SK-MEL-5 (cell line): ENCODE results near the gene S100A6. TPM values are rescaled to one million over a fixed set of nuclear protein-coding genes. Genes with fewer than 3 reads are reported as not detected.
"Not testable (repeated sequence)": the region's sequence is repeated elsewhere in the genome, so short reads cannot be mapped to it uniquely, and the experiment has no call there.

Source experiments
- DNase-seq: peaks from one replicate; pipeline ENCODE4 v3.0.0-alpha.2; 2016; ENCODE audit warnings: low read depth, low spot score
- in situ Hi-C: cut with HindIII; loops from 2 replicates; pipeline ENCODE4 v1.10.0; 2016; ENCODE audit warnings: low sequenced_read_pairs, high pct_unique_total_duplicates, low pct_unique_long_range_greater_than_20kb
- total RNA-seq: library from RNA; depleted of rRNA; stranded (reverse); fragments of >200 nt; shearing (Covaris generic); gene quantifications from 2 replicates; pipeline ENCODE4 v1.2.3, GENCODE V29; 2014

The S100A6 gene
- total RNA-seq, 1 experiment from 2014 or later: 185 TPM

GRCh38 chr1:153566414-153567371 lies 30.9 kb upstream of the S100A6 start:
- DNase-seq: peak; percentile 97
- in situ Hi-C loops: no loop called here

GRCh38 chr1:153565529-153566374 lies 30.0 kb upstream of the S100A6 start, which contains the start of gene S100A2:
S100A2 (minus strand) TSS chr1:153565844; CDS start chr1:153563877, 1,967 bp downstream.
- peak; percentile 54 for DNase-seq
- in situ Hi-C loops: no loop called here

GRCh38 chr1:153563991-153564390 lies 28.2 kb upstream of the S100A6 start:
- no peak for DNase-seq
- in situ Hi-C loops: no loop called here

GRCh38 chr1:153563483-153563901 lies 27.7 kb upstream of the S100A6 start:
- in situ Hi-C loops: no loop called here
- no peak for DNase-seq

- in situ Hi-C loops, DNase-seq: not testable (repeated sequence)
These were observed 26.2 kb upstream of the S100A6 start for GRCh38 chr1:153562021-153562420.

GRCh38 chr1:153561466-153561985 lies 25.7 kb upstream of the S100A6 start:
- in situ Hi-C loops: no loop called here
- no peak for DNase-seq

- in situ Hi-C loops: no loop called here
- no peak for DNase-seq
These were observed 25.1 kb upstream of the S100A6 start for GRCh38 chr1:153560771-153561465.

GRCh38 chr1:153560241-153560640 lies 24.4 kb upstream of the S100A6 start:
- in situ Hi-C loops: no loop called here
- DNase-seq: no peak

GRCh38 chr1:153557877-153558276 lies 22.1 kb upstream of the S100A6 start:
- in situ Hi-C loops: no loop called here
- no peak for DNase-seq

- in situ Hi-C loops: no loop called here
- DNase-seq: no peak
These were observed 20.6 kb upstream of the S100A6 start for GRCh38 chr1:153556348-153556747.

- in situ Hi-C loops: no loop called here
- DNase-seq: no peak
These were observed 18.2 kb upstream of the S100A6 start for GRCh38 chr1:153553830-153554541.

- in situ Hi-C loops: no loop called here
- no peak for DNase-seq
These were observed 17.3 kb upstream of the S100A6 start for GRCh38 chr1:153553096-153553495.

GRCh38 chr1:153552335-153552734 lies 16.5 kb upstream of the S100A6 start:
- in situ Hi-C loops: no loop called here
- DNase-seq: peak; percentile 28

- in situ Hi-C loops: no loop called here
- DNase-seq: no peak
These were observed 15.2 kb upstream of the S100A6 start for GRCh38 chr1:153550827-153551500.

GRCh38 chr1:153550398-153550758 lies 14.6 kb upstream of the S100A6 start:
- in situ Hi-C loops: no loop called here
- no peak for DNase-seq

- DNase-seq: no peak
- in situ Hi-C loops: no loop called here
These were observed 14.1 kb upstream of the S100A6 start for GRCh38 chr1:153549741-153550397.
